K562 (cell line): ENCODE measurements around the gene PTPRF. TPM values are rescaled to one million over a fixed set of nuclear protein-coding genes. Genes with fewer than 3 reads are reported as not detected.
A peak's percentile ranks its signal among the peaks of the same experiment; 100 is the strongest.

Experiments used
- ATAC-seq: fragments of 200-7000 bp; cut with Tn5 transposase; 3 replicates; pipeline ENCODE4 v1.9.1; 2020; ENCODE audit warnings: moderate library complexity
- BruUV-seq: library from RNA; stranded (reverse); fragments of 400-500 nt; replicated peaks from 2 replicates; lab custom pipeline; 2021; lab: Mats Ljungman, UMichigan
- CTCF ChIA-PET: fragments of 300-600 bp; formaldehyde crosslinking; extraction: SDS; loops from one replicate; lab custom pipeline; 2021; ENCODE audit warnings: low intra/inter-chr PET ratio; lab: Yijun Ruan, JAX
- POLR2A ChIA-PET: fragments of 300-600, 350-650 bp; sonication (Branson Sonifier 250); formaldehyde crosslinking; extraction: SDS; loops from one replicate; lab custom pipeline; 2021; ENCODE audit warnings: antibody characterized with exemption, inconsistent platforms; lab: Yijun Ruan, JAX
- DNase-seq, 4 experiments: peaks; one replicate each; pipeline versions ENCODE4 v3.0.0 to v3.0.0-alpha.2; 2011 to 2018; ENCODE audit warnings: low spot score in 3 of 4, mixed read lengths in 3 of 4; ENCODE audit errors: extremely low read depth in 1 of 4
- FAIRE-seq: peaks from 2 replicates; lab custom pipeline; 2011; peaks lifted over from hg19 to GRCh38; lab: Jason Lieb, UNC
- H2AFZ ChIP-seq: 2 replicates; pipeline ENCODE4 v1.6.0; 2011; ENCODE audit warnings: low read depth, low read length, control low read depth, inconsistent platforms
- H3K27ac ChIP-seq: fragments of 200-600 bp; 3 replicates; pipeline ENCODE4 v1.8.0; 2011; ENCODE audit warnings: low read depth, mild to moderate bottlenecking, control low read depth, inconsistent platforms, low read length, moderate library complexity, mixed read lengths; ENCODE audit errors: extremely low read depth
- H3K27me3 ChIP-seq, 2 experiments: fragments of 300-600 bp in 1 of 2; 2 replicates in 1 of 2; 3 replicates in 1 of 2; pipeline versions ENCODE4 v1.6.0 to v1.8.0; 2011; ENCODE audit warnings: inconsistent platforms in 2 of 2, low read length in 2 of 2, mild to moderate bottlenecking in 1 of 2, mixed read lengths in 1 of 2, moderate library complexity in 1 of 2; ENCODE audit not compliant: control insufficient read depth in 2 of 2, insufficient read depth in 2 of 2
- H3K36me3 ChIP-seq: fragments of 300-600 bp; 3 replicates; pipeline ENCODE4 v1.8.0; 2011; ENCODE audit warnings: mild to moderate bottlenecking, low read length, inconsistent platforms; ENCODE audit not compliant: control insufficient read depth, insufficient read depth
- H3K4me1 ChIP-seq, 2 experiments: fragments of 200-600 bp in 1 of 2; replicated peaks in 1 of 2; 2 replicates in 1 of 2; 3 replicates in 1 of 2; pipeline versions ENCODE4 v1.5.1 to v1.8.0; 2011; ENCODE audit warnings: inconsistent platforms in 2 of 2, low read length in 2 of 2, mild to moderate bottlenecking in 1 of 2, mixed read lengths in 1 of 2, moderate library complexity in 1 of 2; ENCODE audit not compliant: control insufficient read depth in 2 of 2, insufficient read depth in 2 of 2
- H3K4me2 ChIP-seq: 2 replicates; pipeline ENCODE4 v1.6.1; 2011; ENCODE audit warnings: low read length, control low read depth, inconsistent platforms, mixed read lengths; ENCODE audit not compliant: insufficient read depth
- H3K4me3 ChIP-seq: fragments of 200-600 bp; sonication (generic), shearing (Covaris generic); 2 replicates; pipeline ENCODE4 v1.5.1; 2016; ENCODE audit warnings: control low read depth, inconsistent platforms
- H3K79me2 ChIP-seq: fragments of 200-600 bp; 3 replicates; pipeline ENCODE4 v1.8.0; 2011; ENCODE audit warnings: low read length, inconsistent platforms; ENCODE audit not compliant: control insufficient read depth, insufficient read depth
- H3K9ac ChIP-seq, 2 experiments: 2 replicates each; pipeline versions ENCODE4 v1.6.0 to v1.6.1; 2011; ENCODE audit warnings: low read depth in 2 of 2, low read length in 2 of 2, control low read depth in 1 of 2, inconsistent platforms in 1 of 2, mild to moderate bottlenecking in 1 of 2, mixed read lengths in 1 of 2; ENCODE audit not compliant: insufficient read depth in 1 of 2
- H3K9me1 ChIP-seq: one replicate; pipeline ENCODE4 v1.6.0; 2011; ENCODE audit warnings: inconsistent platforms, mild to moderate bottlenecking, low read length, moderate library complexity; ENCODE audit not compliant: control insufficient read depth, insufficient read depth
- H3K9me3 ChIP-seq: replicated peaks from 2 replicates; pipeline ENCODE4 v1.5.1; 2011; ENCODE audit warnings: low read depth, low read length, inconsistent platforms; ENCODE audit not compliant: control insufficient read depth, insufficient read depth
- H4K20me1 ChIP-seq: replicated peaks from 2 replicates; pipeline ENCODE4 v1.6.1; 2011; ENCODE audit warnings: low read length, inconsistent platforms, mixed read lengths; ENCODE audit not compliant: control insufficient read depth, insufficient read depth
- BCOR ChIP-seq: fragments of 450-650 bp; IDR thresholded peaks from 2 replicates; pipeline ENCODE4 v1.6.1; 2016
- KDM5B ChIP-seq: fragments of 200-600 bp; sonication (generic); IDR thresholded peaks from 2 replicates; pipeline ENCODE4 v1.6.1; 2012; ENCODE audit warnings: low read depth, mild to moderate bottlenecking, moderate library complexity, low read length, control low read depth, inconsistent platforms; ENCODE audit not compliant: insufficient replicate concordance
- MAX ChIP-seq: sonication (generic); formaldehyde crosslinking; IDR thresholded peaks from 2 replicates; pipeline ENCODE4 v1.9.0; 2022; ENCODE audit warnings: mild to moderate bottlenecking, missing genetic modification reagents
- MCM5 ChIP-seq: fragments of 450-650 bp; IDR thresholded peaks from 2 replicates; pipeline ENCODE4 v1.6.1; 2016; ENCODE audit warnings: low read depth
- PHTF2 ChIP-seq: fragments of 250-450 bp; sonication (Bioruptor Pico); IDR thresholded peaks from 2 replicates; pipeline ENCODE4 v1.5.0; 2021; ENCODE audit warnings: mild to moderate bottlenecking
- PTRF ChIP-seq: fragments of 450-650 bp; IDR thresholded peaks from 2 replicates; pipeline ENCODE4 v1.6.1; 2016; ENCODE audit warnings: mild to moderate bottlenecking, missing genetic modification characterization, missing compliant biosample characterization
- SIN3B ChIP-seq: fragments of 450-650 bp; IDR thresholded peaks from 2 replicates; pipeline ENCODE4 v1.6.1; 2017; ENCODE audit warnings: low read depth, mild to moderate bottlenecking, moderate library complexity
- ZNF589 ChIP-seq: fragments of 200-800 bp; sonication (Bioruptor generic); IDR thresholded peaks from 2 replicates; pipeline ENCODE4 v1.6.1; 2016; ENCODE audit warnings: low read depth, missing genetic modification characterization, missing compliant biosample characterization
- WGBS: fragments of 100-300 bp; shearing (Covaris generic); methylation state at CpG from one replicate; pipeline ENCODE4 v1.1.6; 2016; ENCODE audit warnings: low coverage, mixed read lengths; ENCODE audit not compliant: insufficient coverage; ENCODE audit errors: missing lambda C conversion rate; 5-methylcytosine and 5-hydroxymethylcytosine counted together
- in situ Hi-C: fragments of 300-500 bp; cut with MboI; formaldehyde crosslinking; loops from 4 replicates; pipeline ENCODE4 v1.15.0; 2018; ENCODE audit warnings: inconsistent platforms, mixed read lengths
- intact Hi-C: fragments of 100-400 bp; cut with micrococcal nuclease; formaldehyde crosslinking; loops from 2 replicates; pipeline ENCODE4 v1.14.2; 2022
- polyA plus RNA-seq, 8 experiments: library from polyadenylated mRNA; depleted of rRNA in 4 of 8; stranded (reverse) in 5 of 8; unstranded in 3 of 8; fragments of >200 nt; fragmentation: Nextera tagmentation in 2 of 8; fragmentation: Illumina TruSeq in 1 of 8; extraction: Ambion mirVana in 2 of 8; extraction: Trizol in 1 of 8; gene quantifications; 2 replicates each; pipeline versions ENCODE4 v1.2.1 to v1.2.3, GENCODE V29; 2011 to 2014; ENCODE audit warnings: inconsistent platforms in 1 of 8, missing spikeins in 1 of 8
- total RNA-seq, 7 experiments: library from RNA; depleted of rRNA in 6 of 7; stranded (reverse); fragments of >200 nt in 6 of 7; fragmentation: Illumina TruSeq in 2 of 7; extraction: Trizol in 2 of 7; gene quantifications; 2 replicates each; pipeline versions ENCODE4 v1.2.1 to v1.2.3, GENCODE V29; 2011 to 2021; ENCODE audit warnings: low replicate concordance in 1 of 7

The PTPRF gene
- total and polyA plus RNA-seq, 9 of the 15 experiments (the other 6 are each of a cell fraction or from before 2014, with no cell fraction given) = 0.13 to 4.3 (median 1.1) TPM

GRCh38 chr1:43503534-43503933 is 27.1 kb upstream of the PTPRF start (continued):
- TF ChIP-seq PTRF (tag) = no peak
- TF ChIP-seq PHTF2 (CRISPR knock-in tag) = no peak
- TF ChIP-seq MCM5 = no peak
- TF ChIP-seq KDM5B = no peak
- no peak for TF ChIP-seq MAX (CRISPR knock-in tag)
- no peak for TF ChIP-seq BCOR

DNA sequence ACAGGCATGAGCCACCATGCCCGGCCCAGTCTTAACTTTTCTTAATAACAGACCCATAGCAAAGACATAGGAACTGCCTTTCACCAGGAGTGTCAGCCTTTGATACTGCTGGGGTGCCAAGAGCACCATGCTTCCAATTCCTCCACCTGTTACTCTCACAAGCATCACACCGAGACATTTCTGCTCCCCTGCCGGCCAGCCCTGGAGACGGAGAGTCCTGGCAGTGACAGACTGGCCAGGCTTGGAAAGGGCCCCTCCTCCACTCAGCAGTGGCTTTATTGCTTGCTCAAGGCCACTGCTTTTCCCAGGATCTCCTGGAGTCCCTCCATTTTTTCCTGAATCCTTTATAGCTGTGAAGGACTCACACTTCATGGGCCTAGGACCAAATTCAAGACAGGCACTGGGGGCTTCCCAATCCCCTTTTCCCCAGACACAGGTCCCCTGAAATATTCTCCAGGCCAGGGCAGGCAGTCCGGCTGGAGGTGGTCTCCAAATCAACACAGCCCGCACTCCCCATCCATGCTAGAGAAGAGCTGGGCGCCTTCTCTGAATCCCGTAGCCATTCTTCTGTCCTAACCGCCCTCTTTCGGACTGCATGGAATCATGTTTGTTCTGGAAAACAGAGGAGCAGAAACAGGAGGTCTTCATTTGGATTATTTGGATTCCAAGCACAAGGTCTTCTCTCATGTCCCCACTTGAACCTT is 25.5 kb upstream of the PTPRF start:
- DNase-seq (no peak), FAIRE-seq (no peak), ATAC-seq (peak; percentile 64)
- H3K4me3 ChIP-seq = no peak overlapping the region
- intact Hi-C loops (no loop called here), in situ Hi-C loops (no loop called here)
- POLR2A ChIA-PET = interaction anchor here (0.6 kb wide), 3 partner anchors 9 to 91 kb away, joined by 3 to 5 read pairs (median 4); no protein-coding TSS in a partner anchor
- H3K27ac ChIP-seq = no peak overlapping the region
- WGBS = 3% methylated on average over 10 of the region's 10 CpGs
- no peaks in the 10 kb centered on the region for H3K79me2 ChIP-seq
- H3K27me3 ChIP-seq = peaks cover 39 to 70% of the 10 kb centered on the region in 2 experiments
- no peaks in the 10 kb centered on the region for H3K9me3 ChIP-seq
- no peaks in the 10 kb centered on the region for H3K9me1 ChIP-seq
- no peaks in the 10 kb centered on the region; the same call in 1 of the 2 replicates for H4K20me1 ChIP-seq
- no peak overlapping the region for H3K9ac ChIP-seq
- no peaks in the 10 kb centered on the region for H3K4me1 ChIP-seq
- no TSS peak for BruUV-seq
- TF ChIP-seq KDM5B (no peak), ZNF589 (CRISPR knock-in tag) (no peak), SIN3B (no peak)
- no peak overlapping the region for H3K4me2 ChIP-seq
- H2AFZ ChIP-seq = no peak overlapping the region
- no peaks in the 10 kb centered on the region for H3K36me3 ChIP-seq
- CTCF ChIA-PET = no interaction called here
